Vagina (tissue), 2 donors: Measurements from ENCODE around the gene KIF1B. TPM values are rescaled to one million over a fixed set of nuclear protein-coding genes. Genes with fewer than 3 reads are reported as not detected.
"Not testable (repeated sequence)": the region's sequence is repeated elsewhere in the genome, so short reads cannot be mapped to it uniquely, and the experiment has no call there.

ENCODE experiments used
- DNase-seq, 2 donors: peaks; one replicate each; pipeline ENCODE4 v3.0.0-alpha.2; 2017; ENCODE audit errors: extremely low spot score in 2 of 2
- H3K27ac ChIP-seq: fragments of 200-600 bp; sonication (generic); one replicate; pipeline ENCODE4 v1.5.1; 2019
- H3K27me3 ChIP-seq: fragments of 200-600 bp; sonication (generic); one replicate; pipeline ENCODE4 v1.5.1; 2019
- H3K36me3 ChIP-seq, 2 donors: fragments of 200-600 bp; sonication (generic); one replicate each; pipeline ENCODE4 v1.5.1; 2017 to 2019
- H3K4me1 ChIP-seq: fragments of 200-600 bp; sonication (generic); one replicate; pipeline ENCODE4 v1.5.1; 2019
- H3K4me3 ChIP-seq, 2 donors: fragments of 200-600 bp; sonication (generic); 1 replicate in 1 of 2; 2 replicates in 1 of 2; pipeline ENCODE4 v1.5.1; 2016 to 2019
- H3K9me3 ChIP-seq: fragments of 200-600 bp; sonication (generic); one replicate; pipeline ENCODE4 v1.5.1; 2019
- POLR2A ChIP-seq, 2 donors: fragments of 450-650 bp; IDR thresholded peaks; one replicate each; pipeline ENCODE4 v1.6.1; 2017; ENCODE audit warnings: antibody characterized with exemption in 2 of 2, mild to moderate bottlenecking in 2 of 2, moderate library complexity in 2 of 2
- POLR2AphosphoS5 ChIP-seq, 2 donors: sonication (generic); formaldehyde crosslinking; IDR thresholded peaks; one replicate each; pipeline ENCODE4 v1.9.0; 2017; ENCODE audit warnings: antibody characterized with exemption in 2 of 2, mild to moderate bottlenecking in 2 of 2, low read depth in 1 of 2; ENCODE audit not compliant: insufficient read depth in 1 of 2
- intact Hi-C: fragments of 100-400 bp; cut with DNase I; formaldehyde crosslinking; loops from one replicate; pipeline ENCODE4 v1.15.1; 2023
- total RNA-seq: library from RNA; depleted of rRNA; stranded (reverse); fragments of >200 nt; gene quantifications from one replicate; pipeline ENCODE4 v1.2.3, GENCODE V29; 2016
- TF ChIP-seq, protein P1 (sequence below), 3 experiments: fragments of 450-650 bp in 2 of 3; fragments of 200-600 bp in 1 of 3; sonication (generic) in 1 of 3; IDR thresholded peaks; one replicate each; pipeline ENCODE4 v1.5.1; 2017 to 2019; ENCODE audit warnings: antibody characterized with exemption in 3 of 3, mild to moderate bottlenecking in 2 of 3, moderate library complexity in 2 of 3

KIF1B gene
- total RNA-seq, 1 donor from 2014 or later = 45.4 TPM

DNA sequence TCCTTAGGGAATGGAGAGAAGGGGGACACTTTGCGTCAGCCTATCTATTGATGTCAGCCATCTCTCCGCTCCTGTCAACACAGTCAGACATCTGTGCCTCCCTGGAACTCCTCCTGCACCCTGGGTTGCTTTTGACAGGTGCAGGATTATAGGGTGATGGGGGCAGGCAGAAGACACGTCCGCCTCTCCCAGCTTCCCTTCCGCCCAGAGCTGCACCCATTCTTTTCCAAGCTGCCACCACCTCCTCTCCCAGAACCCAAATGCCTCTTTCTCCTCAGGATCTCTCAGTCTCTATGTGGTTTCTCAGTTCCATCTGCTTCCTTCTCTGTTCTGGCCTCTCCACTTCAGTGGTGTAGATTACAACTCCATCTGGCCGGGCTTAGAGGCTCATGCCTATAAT, 17.1 kb upstream of the KIF1B start:
- intact Hi-C loops = no loop called here
- Histone ChIP-seq H3K4me3 (no peak overlapping the region), H3K27ac (no peak overlapping the region), H3K9me3 (no peaks in the 10 kb centered on the region), H3K27me3 (no peaks in the 10 kb centered on the region), H3K36me3 (no peaks in the 10 kb centered on the region), H3K4me1 (peaks cover 7% of the 10 kb centered on the region)
- no peak for DNase-seq
- TF ChIP-seq POLR2AphosphoS5 (IDR thresholded peaks at IDR 0.05; ENCODE audit: insufficient read depth in 1 of 2, low read depth in 1 of 2) (no peak), POLR2A (IDR thresholded peaks at IDR 0.05) (no peak)
- TF ChIP-seq, protein P1, sequence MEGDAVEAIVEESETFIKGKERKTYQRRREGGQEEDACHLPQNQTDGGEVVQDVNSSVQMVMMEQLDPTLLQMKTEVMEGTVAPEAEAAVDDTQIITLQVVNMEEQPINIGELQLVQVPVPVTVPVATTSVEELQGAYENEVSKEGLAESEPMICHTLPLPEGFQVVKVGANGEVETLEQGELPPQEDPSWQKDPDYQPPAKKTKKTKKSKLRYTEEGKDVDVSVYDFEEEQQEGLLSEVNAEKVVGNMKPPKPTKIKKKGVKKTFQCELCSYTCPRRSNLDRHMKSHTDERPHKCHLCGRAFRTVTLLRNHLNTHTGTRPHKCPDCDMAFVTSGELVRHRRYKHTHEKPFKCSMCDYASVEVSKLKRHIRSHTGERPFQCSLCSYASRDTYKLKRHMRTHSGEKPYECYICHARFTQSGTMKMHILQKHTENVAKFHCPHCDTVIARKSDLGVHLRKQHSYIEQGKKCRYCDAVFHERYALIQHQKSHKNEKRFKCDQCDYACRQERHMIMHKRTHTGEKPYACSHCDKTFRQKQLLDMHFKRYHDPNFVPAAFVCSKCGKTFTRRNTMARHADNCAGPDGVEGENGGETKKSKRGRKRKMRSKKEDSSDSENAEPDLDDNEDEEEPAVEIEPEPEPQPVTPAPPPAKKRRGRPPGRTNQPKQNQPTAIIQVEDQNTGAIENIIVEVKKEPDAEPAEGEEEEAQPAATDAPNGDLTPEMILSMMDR (IDR thresholded peaks at IDR 0.05) = no peak

DNA sequence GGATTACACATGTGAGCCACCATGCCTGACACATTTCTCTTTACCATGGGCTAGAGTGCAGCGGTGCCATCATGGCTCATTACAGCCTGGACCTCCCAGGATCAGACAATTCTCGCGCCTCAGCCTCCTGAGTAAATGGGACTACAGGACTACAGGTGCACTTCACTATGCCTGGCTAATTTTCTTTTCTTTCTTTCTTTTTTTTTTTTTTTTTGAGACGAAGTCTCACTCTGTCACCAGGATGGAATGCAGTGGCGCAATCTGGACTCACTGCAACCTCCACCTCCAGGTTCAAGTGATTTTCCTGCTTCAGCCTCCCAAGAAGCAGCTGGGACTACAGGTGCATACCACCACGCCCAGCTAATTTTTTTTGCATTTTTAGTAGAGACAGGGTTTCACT, 14.8 kb upstream of the KIF1B start:
- intact Hi-C loops = no loop called here
- H3K4me3 ChIP-seq = no peak overlapping the region
- TF ChIP-seq, protein P1 (IDR thresholded peaks at IDR 0.05) = no peak
- TF ChIP-seq POLR2A (IDR thresholded peaks at IDR 0.05) = no peak
- no peak for TF ChIP-seq POLR2AphosphoS5 (IDR thresholded peaks at IDR 0.05; ENCODE audit: insufficient read depth in 1 of 2, low read depth in 1 of 2)
- H3K27ac ChIP-seq = no peak overlapping the region
- H3K36me3 ChIP-seq = no peaks in the 10 kb centered on the region
- no peaks in the 10 kb centered on the region for H3K9me3 ChIP-seq
- H3K4me1 ChIP-seq = peaks cover 7% of the 10 kb centered on the region
- DNase-seq = no peak
- no peaks in the 10 kb centered on the region for H3K27me3 ChIP-seq

DNA sequence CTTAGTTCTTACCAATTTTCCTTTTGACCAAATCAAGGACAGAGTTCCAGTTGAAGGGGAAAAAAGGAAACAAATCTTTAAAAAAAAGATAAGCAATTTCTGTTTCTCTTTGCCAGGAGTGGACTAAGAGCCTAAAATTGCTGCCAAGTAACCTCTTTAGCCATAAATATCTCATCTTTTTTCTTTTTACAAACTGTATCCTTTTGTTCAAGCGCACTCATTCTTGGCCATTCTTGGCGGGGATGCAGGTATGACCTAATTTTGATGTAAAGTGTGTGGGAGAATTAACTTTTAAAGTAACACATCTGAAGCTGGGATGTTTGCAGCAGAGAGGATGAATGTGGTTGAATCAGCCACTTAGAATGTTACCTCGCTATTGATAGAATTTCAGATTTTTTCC, 13.4 kb upstream of the KIF1B start:
- Histone ChIP-seq H3K4me1 (peaks cover 7% of the 10 kb centered on the region), H3K27ac (no peak overlapping the region), H3K27me3 (no peaks in the 10 kb centered on the region), H3K9me3 (no peaks in the 10 kb centered on the region), H3K4me3 (no peak overlapping the region), H3K36me3 (no peaks in the 10 kb centered on the region)
- TF ChIP-seq POLR2A (IDR thresholded peaks at IDR 0.05) (no peak), POLR2AphosphoS5 (IDR thresholded peaks at IDR 0.05; ENCODE audit: insufficient read depth in 1 of 2, low read depth in 1 of 2) (no peak)
- TF ChIP-seq, protein P1 (IDR thresholded peaks at IDR 0.05) = no peak
- intact Hi-C loops = no loop called here
- no peak for DNase-seq

DNA sequence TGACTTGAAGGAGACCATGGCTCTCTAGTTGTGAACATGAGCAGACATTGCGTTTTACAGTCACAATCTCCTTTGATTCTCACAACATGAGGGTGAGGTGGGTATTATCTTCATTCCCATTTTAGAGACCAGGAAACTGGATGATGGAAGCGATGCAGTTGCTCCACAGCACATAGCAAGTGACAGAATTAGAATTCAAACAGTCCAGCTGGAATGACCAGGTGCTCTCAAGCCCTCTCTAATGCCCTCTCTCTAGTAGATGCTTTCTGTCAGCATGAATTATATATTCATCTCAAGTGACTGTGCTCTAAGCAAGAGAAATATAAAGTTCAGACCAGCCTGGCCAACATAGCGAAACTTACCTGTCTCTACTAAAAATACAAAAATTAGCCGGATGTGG, 9.8 kb upstream of the KIF1B start:
- no peak overlapping the region for H3K4me3 ChIP-seq
- no peaks in the 10 kb centered on the region for H3K27me3 ChIP-seq
- no peak overlapping the region for H3K27ac ChIP-seq
- peaks cover 7% of the 10 kb centered on the region for H3K4me1 ChIP-seq
- intact Hi-C loops = no loop called here
- no peak for DNase-seq
- TF ChIP-seq POLR2AphosphoS5 (IDR thresholded peaks at IDR 0.05; ENCODE audit: insufficient read depth in 1 of 2, low read depth in 1 of 2) = no peak
- TF ChIP-seq POLR2A (IDR thresholded peaks at IDR 0.05) = no peak
- TF ChIP-seq, protein P1 (IDR thresholded peaks at IDR 0.05) = no peak
- H3K9me3 ChIP-seq = no peaks in the 10 kb centered on the region
- no peaks in the 10 kb centered on the region for H3K36me3 ChIP-seq

DNA sequence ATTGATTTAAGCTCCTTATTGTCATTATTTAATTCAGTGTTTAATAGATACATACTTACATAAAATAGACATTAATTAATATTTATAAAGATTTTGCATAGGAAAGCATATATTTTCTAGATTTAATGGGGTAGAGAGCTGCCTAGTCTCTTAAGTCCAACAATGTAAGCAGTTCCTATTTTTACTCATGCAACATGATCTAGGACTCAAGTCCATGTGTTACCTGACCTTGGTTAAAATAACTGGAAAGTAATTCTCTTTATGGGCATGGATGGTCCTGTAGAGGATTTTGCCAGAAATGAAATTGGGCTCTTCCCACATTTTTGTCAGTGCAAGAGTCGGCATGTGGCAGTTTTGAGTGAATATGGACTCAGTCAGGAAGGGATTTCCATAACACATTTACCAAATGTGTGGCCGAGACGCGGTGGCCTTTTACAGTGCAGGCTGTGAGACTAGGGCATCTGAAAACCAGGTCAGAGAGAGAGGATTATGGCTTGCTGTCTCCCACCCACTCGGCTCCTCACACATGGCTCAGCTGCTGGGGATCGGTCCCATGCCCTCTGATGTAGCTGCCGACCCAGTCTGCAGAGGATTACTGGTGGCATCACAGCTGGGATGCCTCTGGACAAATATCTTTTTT, 6.2 kb upstream of the KIF1B start:
- TF ChIP-seq POLR2AphosphoS5 (IDR thresholded peaks at IDR 0.05; ENCODE audit: insufficient read depth in 1 of 2, low read depth in 1 of 2) (no peak), POLR2A (IDR thresholded peaks at IDR 0.05) (no peak)
- TF ChIP-seq, protein P1 (IDR thresholded peaks at IDR 0.05) = no peak
- Histone ChIP-seq H3K9me3 (no peaks in the 10 kb centered on the region), H3K27ac (no peak overlapping the region), H3K4me3 (no peak overlapping the region), H3K4me1 (peaks cover 5% of the 10 kb centered on the region), H3K36me3 (no peaks in the 10 kb centered on the region), H3K27me3 (no peaks in the 10 kb centered on the region)
- DNase-seq = no peak
- intact Hi-C loops = no loop called here

DNA sequence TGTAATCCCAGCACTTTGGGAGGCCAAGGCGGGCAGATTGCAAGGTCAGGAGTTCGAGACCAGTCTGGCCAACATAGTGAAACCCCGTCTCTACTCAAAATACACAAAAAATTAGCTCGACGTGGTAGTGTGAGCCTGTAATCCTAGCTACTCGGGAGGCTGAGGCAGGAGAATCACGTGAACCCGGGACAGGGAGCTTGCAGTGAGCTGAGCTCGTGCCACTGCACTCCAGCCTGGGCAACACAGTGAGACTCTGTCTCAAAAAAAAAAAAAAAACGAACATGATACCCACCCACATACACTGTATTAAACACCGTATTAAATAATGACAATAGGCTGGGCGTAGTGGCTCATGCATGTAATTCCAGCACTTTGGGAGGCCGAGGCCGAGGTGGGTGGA, 5.2 kb upstream of the KIF1B start:
- H3K27me3 ChIP-seq, H3K9me3 ChIP-seq, intact Hi-C loops, H3K4me1 ChIP-seq, H3K4me3 ChIP-seq, H3K27ac ChIP-seq, H3K36me3 ChIP-seq, DNase-seq: not testable (repeated sequence)
